HCT116 (cell line): Measurements from ENCODE around the gene PLCB4. TPM values are rescaled to one million over a fixed set of nuclear protein-coding genes. Genes with fewer than 3 reads are reported as not detected.

Experiments
- ATAC-seq: fragments of 200-7000 bp; cut with Tn5 transposase; 2 replicates; pipeline ENCODE4 v1.9.1; 2020; ENCODE audit warnings: mild to moderate bottlenecking, moderate library complexity
- BruUV-seq: library from RNA; stranded (reverse); fragments of 400-500 nt; replicated peaks from 2 replicates; lab custom pipeline; 2021; lab: Mats Ljungman, UMichigan
- CTCF ChIA-PET: fragments of 300-600 bp; sonication (Branson Sonifier 250); formaldehyde crosslinking; loops from one replicate; lab custom pipeline; 2021; ENCODE audit warnings: antibody characterized with exemption; lab: Charles Lee
- POLR2A ChIA-PET: fragments of 300-600, 350-600 bp; sonication (Branson Sonifier 250); formaldehyde crosslinking; loops from one replicate; lab custom pipeline; 2021; ENCODE audit warnings: antibody characterized with exemption; lab: Charles Lee
- RAD21 ChIA-PET, 2 experiments: fragments of 300-600 bp; sonication (Branson Sonifier 250); formaldehyde crosslinking; loops; one replicate each; lab custom pipeline; 2023; ENCODE audit warnings: low total read pairs in 2 of 2; ENCODE audit not compliant: uncharacterized antibody in 2 of 2, unreplicated experiment in 2 of 2, low non-redundant PET in 1 of 2; lab: Charles Lee
- DNase-seq: peaks from one replicate; pipeline ENCODE4 v3.0.0-alpha.2; 2010; ENCODE audit warnings: low read depth, low spot score
- H2AFZ ChIP-seq: fragments of 200-600 bp; shearing (Covaris generic), sonication (generic); 2 replicates; pipeline ENCODE4 v1.6.1; 2017; ENCODE audit warnings: low read depth, mixed run types, mixed read lengths, antibody characterized with exemption, low read length; ENCODE audit not compliant: poor library complexity, severe bottlenecking
- H3K27ac ChIP-seq: 2 replicates; pipeline ENCODE4 v1.5.1; 2012; ENCODE audit warnings: low read depth, low read length
- H3K27me3 ChIP-seq: fragments of 200-600 bp; sonication (generic); 2 replicates; pipeline ENCODE4 v1.6.1; 2016; ENCODE audit warnings: mixed run types, low read length, mixed read lengths; ENCODE audit not compliant: insufficient read depth
- H3K36me3 ChIP-seq, 2 experiments: fragments of 200-500 bp in 1 of 2; fragments of 200-600 bp in 1 of 2; sonication (Bioruptor generic) in 1 of 2; sonication (generic) in 1 of 2; 2 replicates each; pipeline versions ENCODE4 v1.5.1 to v1.6.1; 2014 to 2016; ENCODE audit warnings: low read length in 2 of 2, inconsistent platforms in 1 of 2, mixed read lengths in 1 of 2, mixed run types in 1 of 2; ENCODE audit not compliant: insufficient read depth in 2 of 2, control insufficient read depth in 1 of 2
- H3K4me1 ChIP-seq, 2 experiments: fragments of 200-600 bp in 1 of 2; sonication (generic) in 1 of 2; 2 replicates each; pipeline versions ENCODE4 v1.5.1 to v1.6.1; 2012 to 2017; ENCODE audit warnings: low read length in 2 of 2, inconsistent platforms in 1 of 2, mild to moderate bottlenecking in 1 of 2, mixed read lengths in 1 of 2, mixed run types in 1 of 2, moderate library complexity in 1 of 2; ENCODE audit not compliant: insufficient read depth in 2 of 2, control insufficient read depth in 1 of 2
- H3K4me2 ChIP-seq: fragments of 200-600 bp; sonication (generic); 2 replicates; pipeline ENCODE4 v1.6.1; 2017; ENCODE audit warnings: mixed run types, low read length, mixed read lengths
- H3K4me3 ChIP-seq, 2 experiments: fragments of 200-600 bp in 1 of 2; sonication (generic) in 1 of 2; replicated peaks in 1 of 2; 2 replicates each; pipeline ENCODE4 v1.5.1; 2011 to 2016; ENCODE audit warnings: low read length in 2 of 2, control low read depth in 1 of 2, low read depth in 1 of 2, mild to moderate bottlenecking in 1 of 2, mixed read lengths in 1 of 2, mixed run types in 1 of 2
- H3K79me2 ChIP-seq: fragments of 200-600 bp; sonication (generic); 2 replicates; pipeline ENCODE4 v1.6.1; 2017; ENCODE audit warnings: mild to moderate bottlenecking, mixed run types, low read length, moderate library complexity, mixed read lengths; ENCODE audit not compliant: insufficient read depth
- H3K9ac ChIP-seq: fragments of 200-600 bp; sonication (generic); 2 replicates; pipeline ENCODE4 v1.6.1; 2016; ENCODE audit warnings: low read length, mixed read lengths
- H3K9me2 ChIP-seq: fragments of 200-600 bp; sonication (generic), shearing (Covaris generic); 2 replicates; pipeline ENCODE4 v1.6.1; 2017; ENCODE audit warnings: mixed run types, mild to moderate bottlenecking, moderate library complexity; ENCODE audit not compliant: insufficient read depth
- H3K9me3 ChIP-seq, 2 experiments: fragments of 200-500 bp in 1 of 2; fragments of 200-600 bp in 1 of 2; sonication (Bioruptor generic) in 1 of 2; sonication (generic) in 1 of 2; 2 replicates each; pipeline ENCODE4 v1.6.1; 2014 to 2017; ENCODE audit warnings: low read length in 2 of 2, mixed read lengths in 2 of 2, inconsistent platforms in 1 of 2, low read depth in 1 of 2, mild to moderate bottlenecking in 1 of 2, mixed run types in 1 of 2, moderate library complexity in 1 of 2; ENCODE audit not compliant: control insufficient read depth in 1 of 2, insufficient read depth in 1 of 2
- H4K20me1 ChIP-seq: fragments of 200-600 bp; sonication (generic), shearing (Covaris generic); 2 replicates; pipeline ENCODE4 v1.6.1; 2017; ENCODE audit warnings: mixed run types, mild to moderate bottlenecking, moderate library complexity; ENCODE audit not compliant: insufficient read depth
- ATF3 ChIP-seq: IDR thresholded peaks from 2 replicates; pipeline ENCODE4 v1.6.1; 2012
- CBX3 ChIP-seq: IDR thresholded peaks from 2 replicates; pipeline ENCODE4 v1.6.1; 2012; ENCODE audit warnings: low read depth
- CEBPB ChIP-seq: IDR thresholded peaks from 2 replicates; pipeline ENCODE4 v1.6.1; 2012; ENCODE audit warnings: low read depth
- CTCF ChIP-seq, 3 experiments: fragments of 200-600 bp in 1 of 3; sonication (generic) in 1 of 3; IDR thresholded peaks in 2 of 3; conservative IDR thresholded peaks in 1 of 3; 2 replicates each; pipeline ENCODE4 v1.5.1; 2012 to 2017; ENCODE audit warnings: low read depth in 2 of 3, low read length in 2 of 3, antibody characterized with exemption in 1 of 3, borderline replicate concordance in 1 of 3, control low read depth in 1 of 3, mild to moderate bottlenecking in 1 of 3, mixed read lengths in 1 of 3, mixed run types in 1 of 3, moderate library complexity in 1 of 3; ENCODE audit not compliant: insufficient read depth in 1 of 3
- EGR1 ChIP-seq: IDR thresholded peaks from 2 replicates; pipeline ENCODE4 v1.6.1; 2012; ENCODE audit warnings: low read depth
- ELF1 ChIP-seq: IDR thresholded peaks from 2 replicates; pipeline ENCODE4 v1.6.1; 2012; ENCODE audit warnings: low read depth, borderline replicate concordance
- EZH2 ChIP-seq: fragments of 200-600 bp; sonication (generic); IDR thresholded peaks from 2 replicates; pipeline ENCODE4 v1.6.1; 2017; ENCODE audit warnings: antibody characterized with exemption, mixed run types
- EZH2phosphoT487 ChIP-seq: fragments of 200-600 bp; IDR thresholded peaks from 2 replicates; pipeline ENCODE4 v1.6.1; 2018; ENCODE audit warnings: antibody characterized with exemption, borderline replicate concordance
- FOSL1 ChIP-seq: IDR thresholded peaks from 2 replicates; pipeline ENCODE4 v1.6.1; 2012; ENCODE audit warnings: low read depth
- JUND ChIP-seq: IDR thresholded peaks from 2 replicates; pipeline ENCODE4 v1.6.1; 2012
- POLR2A ChIP-seq: IDR thresholded peaks from 2 replicates; pipeline ENCODE4 v1.7.0; 2011; ENCODE audit warnings: borderline replicate concordance; ENCODE audit not compliant: insufficient read depth, insufficient read length; ENCODE audit errors: extremely low read depth
- POLR2AphosphoS5 ChIP-seq: IDR thresholded peaks from 2 replicates; pipeline ENCODE4 v1.6.1; 2011; ENCODE audit warnings: mild to moderate bottlenecking, low read depth, low read length, moderate library complexity
- RAD21 ChIP-seq: IDR thresholded peaks from 2 replicates; pipeline ENCODE4 v1.6.1; 2012; ENCODE audit warnings: low read depth, mild to moderate bottlenecking
- SIN3A ChIP-seq: IDR thresholded peaks from 2 replicates; pipeline ENCODE4 v1.6.1; 2012; ENCODE audit warnings: low read depth
- SP1 ChIP-seq: IDR thresholded peaks from 2 replicates; pipeline ENCODE4 v1.6.1; 2012; ENCODE audit warnings: low read depth
- SRF ChIP-seq: IDR thresholded peaks from 2 replicates; pipeline ENCODE4 v1.6.1; 2012; ENCODE audit warnings: low read depth
- TCF7L2 ChIP-seq: IDR thresholded peaks from 2 replicates; pipeline ENCODE4 v1.7.0; 2011; ENCODE audit warnings: borderline replicate concordance, inconsistent platforms; ENCODE audit not compliant: insufficient read depth, insufficient read length; ENCODE audit errors: extremely low read depth
- ZBTB33 ChIP-seq: IDR thresholded peaks from 2 replicates; pipeline ENCODE4 v1.6.1; 2011; ENCODE audit warnings: mild to moderate bottlenecking, low read length, moderate library complexity; ENCODE audit not compliant: insufficient replicate concordance; ENCODE audit errors: extremely low read depth
- ZFX ChIP-seq: fragments of 450-650 bp; IDR thresholded peaks from 2 replicates; pipeline ENCODE4 v1.6.1; 2017
- ZNF274 ChIP-seq: fragments of 200-500 bp; sonication (Bioruptor generic); IDR thresholded peaks from 2 replicates; pipeline ENCODE4 v1.6.1; 2014; ENCODE audit warnings: mild to moderate bottlenecking, low read depth, low read length, inconsistent platforms
- intact Hi-C: fragments of 100-400 bp; cut with micrococcal nuclease; formaldehyde crosslinking; loops from 2 replicates; pipeline ENCODE4 v1.10.0; 2022
- total RNA-seq: library from RNA; stranded (reverse); gene quantifications from one replicate; pipeline ENCODE4 v1.2.1, GENCODE V29; 2021; ENCODE audit not compliant: unreplicated experiment
- TF ChIP-seq, protein P1 (sequence below): IDR thresholded peaks from 2 replicates; pipeline ENCODE4 v1.6.1; 2012
- TF ChIP-seq, protein P2 (sequence below): IDR thresholded peaks from 2 replicates; pipeline ENCODE4 v1.6.1; 2012; ENCODE audit warnings: low read depth

PLCB4 gene
- total RNA-seq, 1 experiment from 2014 or later, result 2.5 TPM

- Histone ChIP-seq H3K27ac (no peak overlapping the region), H3K4me2 (peak overlapping the region; percentile 64), H3K4me3 (no peak overlapping the region), H3K4me1 (peaks cover 12 to 16% of the 10 kb centered on the region in 2 experiments), H2AFZ (no peak overlapping the region), H4K20me1 (no peaks in the 10 kb centered on the region), H3K36me3 (no peaks in the 10 kb centered on the region), H3K79me2 (no peaks in the 10 kb centered on the region), H3K27me3 (no peaks in the 10 kb centered on the region), H3K9me2 (no peaks in the 10 kb centered on the region), H3K9me3 (no peaks in the 10 kb centered on the region), H3K9ac (no peak overlapping the region)
- intact Hi-C loops, result no loop called here
- BruUV-seq, result no TSS peak
- ChIA-PET CTCF (no interaction called here), POLR2A (no interaction called here), RAD21 (no interaction called here)
- peak; percentile 36 for DNase-seq
- peak; percentile 91 for ATAC-seq
- no peak for TF ChIP-seq POLR2AphosphoS5
- TF ChIP-seq, protein P1, sequence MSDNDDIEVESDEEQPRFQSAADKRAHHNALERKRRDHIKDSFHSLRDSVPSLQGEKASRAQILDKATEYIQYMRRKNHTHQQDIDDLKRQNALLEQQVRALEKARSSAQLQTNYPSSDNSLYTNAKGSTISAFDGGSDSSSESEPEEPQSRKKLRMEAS, result no peak
- no peak for TF ChIP-seq CTCF (IDR thresholded peaks at IDR 0.05 in 2 of 3, conservative IDR thresholded peaks at IDR 0.05 in 1 of 3; ENCODE audit: borderline replicate concordance in 1 of 3, insufficient read depth in 1 of 3, low read depth in 2 of 3, low read length in 2 of 3)
- TF ChIP-seq, protein P2, sequence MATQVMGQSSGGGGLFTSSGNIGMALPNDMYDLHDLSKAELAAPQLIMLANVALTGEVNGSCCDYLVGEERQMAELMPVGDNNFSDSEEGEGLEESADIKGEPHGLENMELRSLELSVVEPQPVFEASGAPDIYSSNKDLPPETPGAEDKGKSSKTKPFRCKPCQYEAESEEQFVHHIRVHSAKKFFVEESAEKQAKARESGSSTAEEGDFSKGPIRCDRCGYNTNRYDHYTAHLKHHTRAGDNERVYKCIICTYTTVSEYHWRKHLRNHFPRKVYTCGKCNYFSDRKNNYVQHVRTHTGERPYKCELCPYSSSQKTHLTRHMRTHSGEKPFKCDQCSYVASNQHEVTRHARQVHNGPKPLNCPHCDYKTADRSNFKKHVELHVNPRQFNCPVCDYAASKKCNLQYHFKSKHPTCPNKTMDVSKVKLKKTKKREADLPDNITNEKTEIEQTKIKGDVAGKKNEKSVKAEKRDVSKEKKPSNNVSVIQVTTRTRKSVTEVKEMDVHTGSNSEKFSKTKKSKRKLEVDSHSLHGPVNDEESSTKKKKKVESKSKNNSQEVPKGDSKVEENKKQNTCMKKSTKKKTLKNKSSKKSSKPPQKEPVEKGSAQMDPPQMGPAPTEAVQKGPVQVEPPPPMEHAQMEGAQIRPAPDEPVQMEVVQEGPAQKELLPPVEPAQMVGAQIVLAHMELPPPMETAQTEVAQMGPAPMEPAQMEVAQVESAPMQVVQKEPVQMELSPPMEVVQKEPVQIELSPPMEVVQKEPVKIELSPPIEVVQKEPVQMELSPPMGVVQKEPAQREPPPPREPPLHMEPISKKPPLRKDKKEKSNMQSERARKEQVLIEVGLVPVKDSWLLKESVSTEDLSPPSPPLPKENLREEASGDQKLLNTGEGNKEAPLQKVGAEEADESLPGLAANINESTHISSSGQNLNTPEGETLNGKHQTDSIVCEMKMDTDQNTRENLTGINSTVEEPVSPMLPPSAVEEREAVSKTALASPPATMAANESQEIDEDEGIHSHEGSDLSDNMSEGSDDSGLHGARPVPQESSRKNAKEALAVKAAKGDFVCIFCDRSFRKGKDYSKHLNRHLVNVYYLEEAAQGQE, result no peak
- no peak for TF ChIP-seq EGR1
- no peak for TF ChIP-seq RAD21
- TF ChIP-seq SRF, result no peak
- no peak for TF ChIP-seq POLR2A
- no peak for TF ChIP-seq ZBTB33
- no peak for TF ChIP-seq EZH2
- TF ChIP-seq FOSL1, result peak; percentile 44; the same call in 1 of the 2 replicates
- TF ChIP-seq EZH2phosphoT487, result no peak
- TF ChIP-seq ZFX, result no peak
- no peak for TF ChIP-seq ZNF274
- TF ChIP-seq ELF1, result no peak
- peak; percentile 45; the same call in 1 of the 2 replicates for TF ChIP-seq JUND
- TF ChIP-seq ATF3, result no peak
- TF ChIP-seq SIN3A, result 0 out of 2 replicates have a peak, but pooled peaks have one; percentile 25
- TF ChIP-seq CEBPB, result no peak
- TF ChIP-seq CBX3, result no peak
- peak; percentile 31 for TF ChIP-seq TCF7L2
- TF ChIP-seq SP1, result peak; percentile 33; the same call in 1 of the 2 replicates
These were observed 131.7 kb downstream of the PLCB4 start for GRCh38 chr20:9200620-9201019.
